ENCODE results near the gene HM13.
"Not testable (repeated sequence)": the region's sequence is repeated elsewhere in the genome, so short reads cannot be mapped to it uniquely, and the experiment has no call there.

The HM13 gene

GRCh38 chr20:31593221-31594001, 79.2 kb downstream of the HM13 start:
- DNase-seq (ENCODE audit: low read depth, low spot score), result no peak

- DNase-seq (ENCODE audit: low read depth, low spot score), result no peak
Measured at GRCh38 chr20:31594002-31594557, 79.8 kb downstream of the HM13 start.

- no peak for DNase-seq (ENCODE audit: low read depth, low spot score)
Measured at GRCh38 chr20:31594558-31595379, 80.5 kb downstream of the HM13 start.

GRCh38 chr20:31595380-31595653, 81.1 kb downstream of the HM13 start:
- no peak for DNase-seq (ENCODE audit: low read depth, low spot score)

GRCh38 chr20:31595654-31596411, 81.6 kb downstream of the HM13 start:
- no peak for DNase-seq (ENCODE audit: low read depth, low spot score)

- not testable (repeated sequence) for DNase-seq (ENCODE audit: low read depth, low spot score)
Measured at GRCh38 chr20:31596412-31596715, 82.1 kb downstream of the HM13 start.

GRCh38 chr20:31596831-31597480, 82.7 kb downstream of the HM13 start:
- no peak for DNase-seq (ENCODE audit: low read depth, low spot score)

- DNase-seq (ENCODE audit: low read depth, low spot score), result no peak
Measured at GRCh38 chr20:31597481-31597855, 83.2 kb downstream of the HM13 start.

GRCh38 chr20:31602431-31602778, 88.2 kb downstream of the HM13 start:
- no peak for DNase-seq (ENCODE audit: low read depth, low spot score)

- peak; percentile 30 for DNase-seq (ENCODE audit: low read depth, low spot score)
Measured at GRCh38 chr20:31602779-31603441, 88.7 kb downstream of the HM13 start.

- DNase-seq (ENCODE audit: low read depth, low spot score), result peak; percentile 36
Measured at GRCh38 chr20:31603822-31604566, 89.8 kb downstream of the HM13 start.

GRCh38 chr20:31604567-31605030, 90.4 kb downstream of the HM13 start:
- no peak for DNase-seq (ENCODE audit: low read depth, low spot score)

GRCh38 chr20:31605031-31605901, 91.0 kb downstream of the HM13 start, which contains the start of gene ID1:
Gene ID1 (plus strand): TSS chr20:31605289. CDS start chr20:31605388, 99 bp downstream.
- peak; percentile 75 for DNase-seq (ENCODE audit: low read depth, low spot score)

- no peak for DNase-seq (ENCODE audit: low read depth, low spot score)
Measured at GRCh38 chr20:31605902-31606803, 91.9 kb downstream of the HM13 start.

GRCh38 chr20:31606804-31607639, 92.8 kb downstream of the HM13 start:
- no peak for DNase-seq (ENCODE audit: low read depth, low spot score)

- no peak for DNase-seq (ENCODE audit: low read depth, low spot score)
Measured at GRCh38 chr20:31607640-31608250, 93.5 kb downstream of the HM13 start.

All from activated CD4-positive, CD25-positive, alpha-beta regulatory T cell treated with anti-CD3 and anti-CD28 coated beads, Interleukin-2, amount 50 U/mL, for 16 hours (primary cell).